GM12878 (cell line): ENCODE data around the gene HDHD3.

Experiments
- ASH2L ChIP-seq: fragments of 300-600, 200-600 bp; sonication (generic); IDR thresholded peaks from 2 replicates; pipeline ENCODE4 v1.6.1; 2017; ENCODE audit warnings: low read depth, mild to moderate bottlenecking, borderline replicate concordance
- BRCA1 ChIP-seq: IDR thresholded peaks from 2 replicates; pipeline ENCODE4 v1.6.1; 2011; ENCODE audit warnings: low read depth, low read length, improper control_type of control experiment
- CTCF ChIP-seq, 3 experiments: IDR thresholded peaks in 2 of 3; conservative IDR thresholded peaks in 1 of 3; 2 replicates each; pipeline ENCODE4 v1.5.1; 2011; ENCODE audit warnings: low read depth in 3 of 3, low read length in 3 of 3, mild to moderate bottlenecking in 3 of 3, control low read depth in 2 of 3, moderate library complexity in 2 of 3, inconsistent platforms in 1 of 3, mixed read lengths in 1 of 3; ENCODE audit not compliant: control insufficient read depth in 2 of 3, insufficient read depth in 1 of 3; ENCODE audit errors: extremely low read depth in 1 of 3
- POLR2A ChIP-seq: IDR thresholded peaks from 2 replicates; pipeline ENCODE4 v1.6.1; 2011; ENCODE audit warnings: low read depth, mild to moderate bottlenecking, low read length
- POLR2AphosphoS5 ChIP-seq: IDR thresholded peaks from 2 replicates; pipeline ENCODE4 v1.6.1; 2011; ENCODE audit warnings: mild to moderate bottlenecking, low read length, inconsistent platforms
- ZNF384 ChIP-seq: IDR thresholded peaks from 2 replicates; pipeline ENCODE4 v1.6.1; 2012; ENCODE audit warnings: low read depth, mild to moderate bottlenecking, low read length, improper control_type of control experiment, borderline replicate concordance

- no peak for TF ChIP-seq ZNF384
- no peak for TF ChIP-seq BRCA1
- TF ChIP-seq CTCF (IDR thresholded peaks at IDR 0.05 in 2 of 3, conservative IDR thresholded peaks at IDR 0.05 in 1 of 3; ENCODE audit: control insufficient read depth in 2 of 3, extremely low read depth in 1 of 3, insufficient read depth in 1 of 3, low read depth in 3 of 3, low read length in 3 of 3), result no peak
- TF ChIP-seq POLR2A, result no peak
- no peak for TF ChIP-seq POLR2AphosphoS5
- no peak for TF ChIP-seq ASH2L
These were observed 12.7 kb upstream of the HDHD3 start for GRCh38 chr9:113389451-113389850.
